Gastrocnemius medialis (tissue), 4 donors: ENCODE data around the gene IQGAP2. TPM values are rescaled to one million over a fixed set of nuclear protein-coding genes. Genes with fewer than 3 reads are reported as not detected.

ENCODE experiments used
- ATAC-seq, 2 donors: fragments of 150-250 bp; one replicate each; pipeline ENCODE4 v1.9.1; 2016
- DNase-seq, 2 donors: peaks; one replicate each; pipeline ENCODE4 v3.0.0-alpha.2; 2019
- H3K27ac ChIP-seq, 4 donors: fragments of 200-600 bp; sonication (generic); 1 replicate in 1 of 4; 2 replicates in 3 of 4; pipeline ENCODE4 v1.5.1; 2016 to 2018; ENCODE audit warnings: mild to moderate bottlenecking in 2 of 4, moderate library complexity in 1 of 4
- H3K27me3 ChIP-seq, 3 donors: fragments of 200-600 bp; sonication (generic) in 2 of 3; 1 replicate in 1 of 3; 2 replicates in 2 of 3; pipeline versions ENCODE4 v1.5.1 to v1.6.0; 2016 to 2019; ENCODE audit warnings: mild to moderate bottlenecking in 1 of 3, moderate library complexity in 1 of 3
- H3K36me3 ChIP-seq, 2 donors: fragments of 200-600 bp; sonication (generic) in 1 of 2; one replicate each; pipeline ENCODE4 v1.5.1; 2017 to 2018
- H3K4me1 ChIP-seq, 2 donors: fragments of 200-600 bp; sonication (generic) in 1 of 2; one replicate each; pipeline ENCODE4 v1.5.1; 2016 to 2017; ENCODE audit warnings: mild to moderate bottlenecking in 2 of 2
- H3K4me3 ChIP-seq, 4 donors: fragments of 200-600 bp; sonication (generic) in 3 of 4; 1 replicate in 1 of 4; 2 replicates in 3 of 4; pipeline ENCODE4 v1.5.1; 2016 to 2019; ENCODE audit warnings: mild to moderate bottlenecking in 2 of 4
- H3K9me3 ChIP-seq, 3 donors: fragments of 200-600 bp; sonication (generic) in 2 of 3; 1 replicate in 1 of 3; 2 replicates in 2 of 3; pipeline ENCODE4 v1.5.1; 2016 to 2019
- POLR2A ChIP-seq, 2 donors: fragments of 450-650 bp; IDR thresholded peaks; one replicate each; pipeline ENCODE4 v1.6.1; 2017; ENCODE audit warnings: antibody characterized with exemption in 2 of 2, mild to moderate bottlenecking in 2 of 2, moderate library complexity in 2 of 2
- in situ Hi-C, 4 donors: fragments of 200-750 bp; cut with MboI; loops; one replicate each; pipeline versions ENCODE4 v1.15.0 to v1.8.0; 2017; ENCODE audit warnings: low sequenced_read_pairs in 4 of 4
- intact Hi-C: fragments of 100-400 bp; cut with DNase I; formaldehyde crosslinking; loops from one replicate; pipeline ENCODE4 v1.15.1; 2023; ENCODE audit warnings: low total_unique reads
- total RNA-seq, 4 donors: library from RNA; depleted of rRNA; stranded (reverse); fragments of >200 nt; gene quantifications; one replicate each; pipeline versions ENCODE4 v1.1.0 to v1.2.3, GENCODE V29; 2016
- TF ChIP-seq, protein P1 (sequence below), 5 experiments: fragments of 450-650 bp in 3 of 5; fragments of 200-600 bp in 2 of 5; sonication (generic) in 2 of 5; IDR thresholded peaks in 4 of 5; conservative IDR thresholded peaks in 1 of 5; 1 replicate in 4 of 5; 2 replicates in 1 of 5; pipeline ENCODE4 v1.5.1; 2016 to 2019; ENCODE audit warnings: antibody characterized with exemption in 5 of 5, mild to moderate bottlenecking in 3 of 5, moderate library complexity in 3 of 5

IQGAP2 gene
- total RNA-seq, 4 donors from 2014 or later = 1.5 to 6.8 (median 2.5) TPM

DNA sequence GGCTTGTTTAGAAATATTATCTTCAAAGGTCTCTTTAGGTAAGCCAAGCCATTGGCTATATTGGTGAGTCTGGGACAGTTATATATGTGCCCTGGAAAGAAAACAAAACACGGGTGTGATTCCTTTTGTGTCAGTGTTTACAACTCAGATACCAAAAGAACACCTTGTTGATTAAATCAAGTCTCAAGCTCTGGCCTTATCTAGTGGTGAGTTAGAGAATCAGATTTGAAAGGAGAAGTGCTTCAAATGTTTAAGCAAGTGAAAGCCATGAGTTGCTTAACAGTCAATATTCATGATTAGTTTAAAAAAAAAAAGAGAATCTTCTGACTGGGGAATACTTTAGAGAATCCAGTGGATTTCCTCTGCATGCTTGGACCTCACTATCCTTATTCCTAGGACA lies 68.3 kb downstream of the IQGAP2 start:
- DNase-seq (no peak), ATAC-seq (no peak)
- TF ChIP-seq, protein P1, sequence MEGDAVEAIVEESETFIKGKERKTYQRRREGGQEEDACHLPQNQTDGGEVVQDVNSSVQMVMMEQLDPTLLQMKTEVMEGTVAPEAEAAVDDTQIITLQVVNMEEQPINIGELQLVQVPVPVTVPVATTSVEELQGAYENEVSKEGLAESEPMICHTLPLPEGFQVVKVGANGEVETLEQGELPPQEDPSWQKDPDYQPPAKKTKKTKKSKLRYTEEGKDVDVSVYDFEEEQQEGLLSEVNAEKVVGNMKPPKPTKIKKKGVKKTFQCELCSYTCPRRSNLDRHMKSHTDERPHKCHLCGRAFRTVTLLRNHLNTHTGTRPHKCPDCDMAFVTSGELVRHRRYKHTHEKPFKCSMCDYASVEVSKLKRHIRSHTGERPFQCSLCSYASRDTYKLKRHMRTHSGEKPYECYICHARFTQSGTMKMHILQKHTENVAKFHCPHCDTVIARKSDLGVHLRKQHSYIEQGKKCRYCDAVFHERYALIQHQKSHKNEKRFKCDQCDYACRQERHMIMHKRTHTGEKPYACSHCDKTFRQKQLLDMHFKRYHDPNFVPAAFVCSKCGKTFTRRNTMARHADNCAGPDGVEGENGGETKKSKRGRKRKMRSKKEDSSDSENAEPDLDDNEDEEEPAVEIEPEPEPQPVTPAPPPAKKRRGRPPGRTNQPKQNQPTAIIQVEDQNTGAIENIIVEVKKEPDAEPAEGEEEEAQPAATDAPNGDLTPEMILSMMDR (IDR thresholded peaks at IDR 0.05 in 4 of 5, conservative IDR thresholded peaks at IDR 0.05 in 1 of 5) = no peak
- no peak for TF ChIP-seq POLR2A (IDR thresholded peaks at IDR 0.05)
- intact Hi-C loops (no loop called here), in situ Hi-C loops (no loop called here)
- H3K27ac ChIP-seq = no peak overlapping the region
- no peaks in the 10 kb centered on the region for H3K9me3 ChIP-seq
- H3K27me3 ChIP-seq = no peaks in the 10 kb centered on the region
- no peaks in the 10 kb centered on the region for H3K36me3 ChIP-seq
- H3K4me1 ChIP-seq = no peaks in the 10 kb centered on the region
- no peak overlapping the region for H3K4me3 ChIP-seq

DNA sequence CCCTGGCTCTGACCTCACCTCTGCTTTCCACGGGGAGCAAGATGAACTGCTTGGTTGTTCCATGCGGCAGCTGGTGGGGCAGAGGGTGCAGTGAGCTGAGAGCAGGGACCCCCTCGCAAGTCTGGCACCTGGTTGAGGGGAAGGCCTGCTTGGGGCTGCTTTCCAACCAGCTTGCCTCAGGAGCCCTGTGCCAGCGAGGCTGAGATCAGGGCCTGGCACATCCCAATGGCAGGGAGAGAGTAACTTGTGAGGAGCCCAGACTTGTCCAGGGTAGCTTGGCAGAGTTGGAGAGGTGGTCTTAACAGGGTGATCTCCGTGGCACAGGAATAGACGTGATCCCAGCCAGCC lies 68.9 kb downstream of the IQGAP2 start:
- intact Hi-C loops = no loop called here
- no peak for DNase-seq

DNA sequence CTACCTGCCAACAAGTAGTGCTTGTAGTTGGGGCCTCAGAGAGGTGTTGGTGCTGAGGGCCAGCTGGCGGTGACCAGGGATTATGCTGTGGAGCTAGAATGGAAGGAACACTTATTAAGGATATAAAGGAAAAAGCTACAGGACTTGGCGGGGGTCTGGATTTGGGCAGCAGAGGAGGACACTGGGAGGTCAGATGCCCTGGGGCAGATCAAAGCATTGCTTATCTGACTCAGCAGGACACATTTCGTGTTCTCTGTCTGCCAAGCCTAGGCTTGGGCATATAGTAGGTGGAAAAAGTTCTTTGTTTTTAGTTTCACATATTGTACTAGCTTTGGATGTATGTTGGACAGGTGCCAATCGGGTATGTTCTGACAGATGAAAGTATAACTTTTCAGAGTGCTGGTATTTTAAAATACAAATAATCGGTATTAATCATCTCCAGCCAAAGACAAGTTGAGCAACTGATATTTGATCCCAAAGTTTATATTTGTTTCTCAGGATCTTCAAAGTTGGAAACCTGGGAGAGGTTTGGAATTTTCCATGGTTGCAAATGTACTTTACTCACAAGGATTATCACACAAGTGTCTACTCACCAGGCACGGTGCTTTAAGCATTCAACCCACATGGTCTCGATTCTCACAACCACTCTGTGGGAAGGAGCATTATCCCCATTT lies 69.4 kb downstream of the IQGAP2 start:
- DNase-seq = no peak
- Histone ChIP-seq H3K4me3 (no peak overlapping the region), H3K9me3 (no peaks in the 10 kb centered on the region), H3K36me3 (no peaks in the 10 kb centered on the region), H3K4me1 (no peaks in the 10 kb centered on the region), H3K27me3 (no peaks in the 10 kb centered on the region), H3K27ac (no peak overlapping the region)
- in situ Hi-C loops (no loop called here), intact Hi-C loops (no loop called here)
- ATAC-seq = no peak
- TF ChIP-seq, protein P1 (IDR thresholded peaks at IDR 0.05 in 4 of 5, conservative IDR thresholded peaks at IDR 0.05 in 1 of 5) = no peak
- TF ChIP-seq POLR2A (IDR thresholded peaks at IDR 0.05) = no peak

More for the DNA sequence above, 68.9 kb downstream of the IQGAP2 start:
- H3K4me3 ChIP-seq = no peak overlapping the region
- TF ChIP-seq, protein P1 (IDR thresholded peaks at IDR 0.05 in 4 of 5, conservative IDR thresholded peaks at IDR 0.05 in 1 of 5) = no peak
- no peak overlapping the region for H3K27ac ChIP-seq
- no peaks in the 10 kb centered on the region for H3K4me1 ChIP-seq
- no peak for ATAC-seq
- H3K36me3 ChIP-seq = no peaks in the 10 kb centered on the region
- no peaks in the 10 kb centered on the region for H3K9me3 ChIP-seq
- in situ Hi-C loops = no loop called here
- no peaks in the 10 kb centered on the region for H3K27me3 ChIP-seq

DNA sequence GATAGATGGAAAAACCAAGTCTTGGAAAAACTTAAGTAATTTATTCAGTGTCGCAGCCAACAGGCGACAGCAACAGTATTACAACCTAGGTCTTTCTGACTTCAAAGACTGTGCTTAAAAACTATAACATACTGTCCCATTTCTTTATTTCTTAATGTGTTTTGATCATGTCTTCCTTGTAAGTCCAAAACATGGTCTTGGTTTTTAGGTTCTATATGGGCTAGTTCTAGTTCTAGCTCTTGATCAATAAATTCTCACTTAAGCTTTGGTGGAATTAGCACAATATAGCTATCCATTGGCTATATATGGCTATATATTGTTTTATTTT lies 69.9 kb downstream of the IQGAP2 start:
- H3K27ac ChIP-seq = no peak overlapping the region

More for the DNA sequence above, 69.9 kb downstream of the IQGAP2 start:
- intact Hi-C loops = no loop called here
- no peak for DNase-seq
- H3K36me3 ChIP-seq = no peaks in the 10 kb centered on the region
- no peaks in the 10 kb centered on the region for H3K27me3 ChIP-seq
- H3K9me3 ChIP-seq = no peaks in the 10 kb centered on the region
- TF ChIP-seq, protein P1 (IDR thresholded peaks at IDR 0.05 in 4 of 5, conservative IDR thresholded peaks at IDR 0.05 in 1 of 5) = no peak
- TF ChIP-seq POLR2A (IDR thresholded peaks at IDR 0.05) = no peak
- no peaks in the 10 kb centered on the region for H3K4me1 ChIP-seq
- in situ Hi-C loops = no loop called here
- H3K4me3 ChIP-seq = no peak overlapping the region
- ATAC-seq = no peak
